HG02943 (cell line): ENCODE measurements around the gene ILDR2.

Source experiments
- ATAC-seq: cut with Tn5 transposase; IDR thresholded peaks from one replicate; pipeline ENCODE4 v1.9.1; 2021; ENCODE audit warnings: mild to moderate bottlenecking, low read depth, moderate library complexity; ENCODE audit not compliant: unreplicated experiment

Gene ILDR2, protein sequence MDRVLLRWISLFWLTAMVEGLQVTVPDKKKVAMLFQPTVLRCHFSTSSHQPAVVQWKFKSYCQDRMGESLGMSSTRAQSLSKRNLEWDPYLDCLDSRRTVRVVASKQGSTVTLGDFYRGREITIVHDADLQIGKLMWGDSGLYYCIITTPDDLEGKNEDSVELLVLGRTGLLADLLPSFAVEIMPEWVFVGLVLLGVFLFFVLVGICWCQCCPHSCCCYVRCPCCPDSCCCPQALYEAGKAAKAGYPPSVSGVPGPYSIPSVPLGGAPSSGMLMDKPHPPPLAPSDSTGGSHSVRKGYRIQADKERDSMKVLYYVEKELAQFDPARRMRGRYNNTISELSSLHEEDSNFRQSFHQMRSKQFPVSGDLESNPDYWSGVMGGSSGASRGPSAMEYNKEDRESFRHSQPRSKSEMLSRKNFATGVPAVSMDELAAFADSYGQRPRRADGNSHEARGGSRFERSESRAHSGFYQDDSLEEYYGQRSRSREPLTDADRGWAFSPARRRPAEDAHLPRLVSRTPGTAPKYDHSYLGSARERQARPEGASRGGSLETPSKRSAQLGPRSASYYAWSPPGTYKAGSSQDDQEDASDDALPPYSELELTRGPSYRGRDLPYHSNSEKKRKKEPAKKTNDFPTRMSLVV

DNA sequence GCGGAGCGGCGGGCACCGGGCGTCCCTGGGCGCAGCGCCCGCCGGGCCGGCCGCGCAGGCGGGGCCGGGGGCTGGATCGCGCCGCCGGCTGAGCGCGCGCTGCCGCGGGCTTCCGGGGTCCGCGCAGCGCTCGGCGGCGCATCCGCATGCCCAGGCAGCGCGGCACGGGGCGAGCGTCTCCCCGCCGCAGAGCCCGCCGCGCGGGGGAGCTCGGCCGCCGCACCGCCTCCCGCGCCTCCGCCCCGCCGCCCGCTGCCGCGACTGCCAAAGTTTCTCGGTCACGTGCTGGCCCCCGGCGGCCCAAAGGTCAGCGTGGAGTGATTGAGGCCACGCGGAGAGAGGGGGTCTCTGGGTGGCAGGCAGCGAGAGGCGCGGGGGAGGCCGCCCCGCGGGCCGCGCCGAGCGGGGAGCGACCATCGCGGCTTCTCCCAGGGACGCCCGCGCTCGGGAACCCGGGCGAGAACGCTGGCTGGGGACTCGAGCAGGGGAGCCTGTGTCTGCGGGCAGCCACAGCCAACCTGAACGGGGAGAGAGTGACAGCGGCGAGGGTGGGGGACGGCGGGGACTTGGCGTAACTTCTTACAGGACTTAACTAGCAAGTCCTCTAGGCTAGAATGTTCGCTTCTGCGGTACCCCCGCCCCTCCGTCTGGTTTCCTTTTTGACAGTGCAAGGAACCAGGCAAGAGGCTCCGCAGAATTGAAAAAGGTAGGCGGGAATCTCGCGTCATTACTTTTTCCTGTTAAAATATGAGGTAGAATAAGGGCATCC is at the start of gene ILDR2:
TSS of gene ILDR2 (minus strand) at position 180 of the 769 bp plus-strand sequence. CDS start 272 bp downstream, outside the sequence.
- peak; percentile 56 for ATAC-seq

DNA sequence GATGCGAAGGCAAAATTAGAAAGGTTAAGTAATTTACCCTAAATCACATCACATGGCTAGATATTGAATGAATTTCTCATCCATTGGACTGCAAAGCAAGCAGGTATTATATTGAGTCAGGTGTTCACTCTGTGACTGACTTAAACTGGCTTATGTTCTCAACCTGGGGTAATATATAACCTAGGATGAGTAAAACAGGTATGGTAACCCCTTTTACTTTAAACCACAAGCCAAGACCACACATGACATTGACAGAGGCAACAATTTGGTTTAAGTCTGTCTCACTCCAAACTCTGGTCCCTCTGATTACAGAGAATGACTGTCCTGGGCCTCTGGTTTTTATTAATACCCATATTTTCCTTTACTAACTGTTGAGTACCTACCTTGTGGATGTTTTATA is 47.0 kb upstream of the ILDR2 start:
- peak; percentile 67 for ATAC-seq

DNA sequence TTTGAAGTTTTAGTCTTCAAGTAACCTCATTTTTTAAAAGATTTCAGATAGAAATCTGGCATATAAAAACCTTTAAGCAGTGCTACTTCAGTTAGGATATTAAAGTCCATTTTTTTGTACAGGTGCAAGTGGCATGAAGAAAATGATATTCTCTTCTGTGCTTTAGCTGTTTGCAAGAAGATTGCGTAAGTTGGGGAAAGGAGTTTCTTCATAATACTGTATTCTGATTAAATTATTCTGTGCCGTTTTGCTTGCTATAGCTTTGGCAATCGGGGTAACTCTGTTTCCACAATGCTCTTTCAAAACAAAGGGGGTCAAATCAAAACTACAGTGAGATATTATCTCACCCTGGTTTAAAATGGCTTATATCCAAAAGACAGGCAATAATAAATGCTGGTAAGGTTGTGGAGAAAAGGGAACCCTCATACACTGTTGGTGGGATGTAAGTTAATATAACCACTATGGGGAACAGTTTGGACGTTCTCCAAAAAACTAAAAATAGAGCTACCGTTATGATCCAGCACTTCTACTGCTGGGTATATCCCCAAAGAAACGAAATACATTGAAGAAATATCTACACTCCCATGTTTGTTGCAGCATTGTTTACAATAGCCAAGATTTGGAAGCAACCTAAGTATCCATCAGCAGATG is 40.9 kb upstream of the ILDR2 start:
- no peak for ATAC-seq

DNA sequence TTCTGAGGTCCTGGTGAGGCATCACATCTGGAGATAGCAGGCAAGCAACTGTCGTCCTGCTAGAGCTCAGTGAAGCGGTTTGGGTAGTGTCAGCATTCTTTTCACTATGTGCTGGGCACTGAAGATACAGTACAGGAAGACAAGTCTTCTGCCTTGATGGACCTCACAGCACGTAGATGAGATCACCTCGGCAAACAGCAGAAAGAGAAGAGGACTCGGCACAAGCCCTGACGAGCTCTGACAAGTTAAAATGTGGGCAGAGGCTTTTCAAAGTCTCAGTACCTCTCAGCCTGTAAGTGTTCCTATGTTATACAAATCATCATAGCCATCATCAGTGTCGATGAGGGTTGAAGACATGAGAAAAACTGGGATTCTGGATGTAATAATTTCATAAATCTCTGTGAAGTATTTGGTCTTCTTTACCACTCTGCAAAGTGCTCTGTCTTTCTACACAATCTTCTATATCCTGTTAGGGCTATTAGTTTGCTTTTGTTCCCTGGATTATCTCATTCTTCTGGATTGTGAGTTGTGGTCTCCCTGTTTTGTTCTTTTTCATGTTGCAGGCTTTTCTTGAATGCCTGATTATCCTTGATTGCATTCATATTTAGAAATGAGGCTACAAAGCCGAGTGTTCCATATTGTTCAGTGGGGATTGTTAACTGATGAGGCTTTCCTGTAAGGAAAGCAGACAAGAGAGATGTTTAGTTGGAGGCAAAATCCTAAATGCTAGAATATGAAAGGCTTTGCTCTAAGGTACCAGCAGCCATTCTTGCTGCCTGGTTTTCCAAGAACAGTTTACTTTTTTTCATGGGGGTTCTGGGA is 38.0 kb upstream of the ILDR2 start:
- ATAC-seq: no peak

DNA sequence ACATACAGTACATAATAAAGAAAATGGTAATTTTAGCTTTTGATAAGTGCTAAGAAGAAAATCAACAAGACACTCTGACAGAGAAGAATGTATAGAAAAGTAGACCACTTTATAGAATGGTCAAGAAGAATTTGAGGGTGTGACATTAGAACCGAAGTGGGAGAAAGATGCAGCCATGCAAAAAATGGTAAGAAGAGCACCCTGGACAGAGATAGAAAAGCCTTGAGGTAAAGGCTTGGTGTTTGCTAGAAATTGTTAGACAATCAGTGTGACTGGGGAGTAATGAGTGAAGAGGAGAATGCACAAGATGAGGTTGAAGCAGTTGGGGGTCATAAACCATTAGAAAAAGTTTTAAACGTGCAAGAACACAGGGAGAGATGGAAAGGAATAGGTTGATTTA is 37.2 kb upstream of the ILDR2 start:
- no peak for ATAC-seq

DNA sequence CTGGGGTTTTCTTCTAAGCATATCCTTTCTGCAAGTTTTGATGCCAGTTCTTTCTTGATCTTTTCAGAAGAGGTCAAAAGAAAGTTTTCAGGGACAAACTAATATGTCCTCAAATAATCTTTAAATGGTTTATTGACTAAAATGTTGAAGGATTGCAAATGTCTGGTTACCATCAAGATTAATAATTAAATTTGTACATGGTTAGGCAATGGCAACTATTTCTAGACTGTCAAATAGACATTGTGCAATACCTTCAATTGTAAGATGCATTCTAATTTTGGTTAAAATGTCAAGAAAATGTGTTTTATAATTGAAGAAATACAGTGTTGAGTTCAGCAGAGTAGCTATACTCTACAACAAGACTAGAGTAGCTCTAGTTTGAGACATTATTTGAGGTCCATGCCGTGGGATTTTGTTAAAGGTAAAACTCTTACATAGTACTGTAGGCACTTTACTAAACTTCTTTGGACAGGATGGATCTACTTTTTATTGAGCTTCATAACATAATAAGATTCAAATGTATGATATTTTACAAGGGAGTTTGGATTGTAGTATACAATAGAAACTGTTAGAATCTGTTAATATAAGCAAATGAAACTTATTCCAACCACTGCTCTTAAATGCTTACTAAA is 36.3 kb upstream of the ILDR2 start:
- no peak for ATAC-seq

DNA sequence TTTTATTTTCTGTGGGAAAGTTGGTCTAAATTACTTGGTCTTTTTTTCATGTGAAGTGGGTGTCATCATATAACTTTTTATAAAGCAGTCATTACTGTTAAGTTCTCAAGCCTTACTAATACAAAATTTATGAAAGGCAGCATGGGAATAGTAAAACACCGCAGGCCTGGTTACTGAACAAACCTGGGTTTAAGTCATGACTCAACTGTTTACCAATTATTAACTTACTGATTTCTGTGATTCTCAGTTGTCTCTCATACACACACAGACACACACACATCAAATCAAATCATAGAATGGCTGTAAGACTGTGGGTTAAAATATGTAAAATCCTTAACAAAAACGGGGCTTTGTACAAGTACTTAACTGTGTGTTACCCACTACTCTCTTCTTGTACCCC is 28.4 kb upstream of the ILDR2 start:
- no peak for ATAC-seq

DNA sequence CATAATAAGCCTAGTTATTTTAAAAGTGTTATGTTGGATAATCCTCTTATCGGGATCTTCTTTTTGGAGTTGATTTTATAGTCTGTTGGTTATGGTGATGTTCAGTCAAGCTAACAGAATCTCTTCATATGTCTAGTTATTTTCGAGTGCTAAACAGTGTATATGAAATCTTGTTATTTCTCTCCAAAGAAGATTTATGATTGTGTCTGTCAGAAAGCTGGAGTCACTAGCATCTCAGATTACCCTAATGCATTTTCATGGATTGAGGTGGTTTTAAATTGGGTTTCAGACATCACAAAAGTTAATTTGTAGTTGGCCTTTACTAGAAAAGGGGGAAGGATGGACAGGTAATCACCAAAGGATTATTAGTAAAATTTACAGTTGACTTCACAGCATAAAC is 27.0 kb upstream of the ILDR2 start:
- no peak for ATAC-seq

DNA sequence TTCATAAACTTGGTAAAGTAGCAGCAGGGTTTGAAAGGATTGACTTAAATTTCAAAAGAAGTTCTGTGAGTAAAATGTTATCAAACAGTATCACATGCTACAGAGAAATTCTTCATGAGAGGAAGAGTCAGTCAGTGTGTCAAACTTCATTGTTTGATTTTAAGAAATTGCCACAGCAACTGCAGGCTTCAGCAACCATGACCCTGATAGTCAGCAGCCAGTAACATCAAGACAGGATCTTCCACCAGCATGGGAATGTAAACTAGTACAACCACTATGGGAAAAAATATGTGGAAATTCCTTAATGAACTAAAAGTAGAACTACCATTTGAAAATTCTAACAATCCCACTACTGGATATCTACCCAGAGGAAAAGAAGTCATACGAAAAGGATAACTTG is 25.2 kb upstream of the ILDR2 start:
- no peak for ATAC-seq

DNA sequence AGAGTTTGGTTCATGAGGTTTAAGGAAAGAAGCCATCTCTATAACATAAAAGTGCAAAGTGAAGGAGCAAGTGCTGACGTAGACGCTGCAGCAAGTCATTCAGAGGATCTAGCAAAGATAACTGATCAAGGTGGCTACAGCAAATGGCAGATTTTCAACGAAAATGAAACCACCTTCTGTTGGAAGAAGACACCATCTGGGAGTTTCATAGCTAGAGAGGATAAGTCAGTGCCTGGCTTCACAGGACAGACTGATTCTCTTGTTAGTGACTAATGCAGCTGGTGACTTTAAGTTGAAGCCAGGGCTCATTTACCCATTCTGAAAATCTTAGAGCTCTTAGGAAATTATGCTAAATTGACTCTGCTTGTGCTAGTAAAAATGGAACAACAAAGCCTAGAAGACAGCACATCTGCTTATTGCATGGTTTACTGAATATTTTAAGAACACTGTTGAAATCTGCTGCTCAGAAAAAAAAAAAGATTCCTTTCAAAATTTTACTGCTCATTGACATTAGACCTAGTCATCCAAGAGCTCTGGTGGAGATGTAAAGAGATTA is 24.2 kb upstream of the ILDR2 start:
- peak; percentile 66 for ATAC-seq

DNA sequence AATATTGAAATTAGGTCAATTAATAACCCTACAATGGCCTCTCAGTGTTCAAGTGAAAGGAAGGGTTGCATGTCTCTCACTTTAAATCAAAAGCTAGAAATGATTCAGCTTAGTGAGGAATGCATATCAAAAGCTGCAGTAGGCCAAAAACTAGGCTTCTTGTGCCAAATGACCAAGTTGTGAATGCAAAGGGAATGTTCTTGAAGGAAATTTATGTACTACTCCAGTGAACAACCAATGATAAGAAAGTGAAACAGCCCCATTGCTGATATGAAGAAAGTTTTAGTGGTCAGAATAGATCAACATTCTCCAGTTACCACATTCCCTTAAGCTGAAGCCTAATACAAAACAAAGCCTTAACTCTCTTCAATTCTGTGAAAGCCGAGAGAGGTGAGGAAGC is 23.7 kb upstream of the ILDR2 start:
- peak; percentile 26 for ATAC-seq

DNA sequence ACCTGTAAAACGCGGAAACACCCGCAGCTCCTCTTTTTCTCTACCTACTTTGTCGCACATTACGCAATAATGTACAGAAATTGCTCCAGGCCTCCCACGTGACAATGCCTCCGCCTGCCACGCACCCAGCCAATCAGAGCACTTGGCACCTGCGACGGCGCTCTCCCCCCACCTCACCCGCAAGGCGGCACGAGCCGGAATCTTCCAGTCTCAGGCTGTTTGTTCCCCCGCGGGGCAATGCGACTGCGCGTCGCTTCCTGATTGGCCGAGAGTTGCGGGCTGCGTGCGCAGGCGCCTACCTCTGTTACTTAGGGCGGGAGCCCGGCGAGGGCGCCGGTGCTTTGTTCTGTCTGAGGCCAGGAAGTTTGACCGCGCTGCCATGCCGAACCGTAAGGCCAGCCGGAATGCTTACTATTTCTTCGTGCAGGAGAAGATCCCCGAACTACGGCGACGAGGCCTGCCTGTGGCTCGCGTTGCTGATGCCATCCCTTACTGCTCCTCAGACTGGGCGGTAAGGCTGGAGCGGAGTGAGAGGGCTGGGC is 13.7 kb upstream of the ILDR2 start, which contains the start of gene MAEL:
TSS of gene MAEL (plus strand) at position 307 of the 542 bp plus-strand sequence. CDS start at position 380, 73 bp downstream.
- ATAC-seq: no peak

DNA sequence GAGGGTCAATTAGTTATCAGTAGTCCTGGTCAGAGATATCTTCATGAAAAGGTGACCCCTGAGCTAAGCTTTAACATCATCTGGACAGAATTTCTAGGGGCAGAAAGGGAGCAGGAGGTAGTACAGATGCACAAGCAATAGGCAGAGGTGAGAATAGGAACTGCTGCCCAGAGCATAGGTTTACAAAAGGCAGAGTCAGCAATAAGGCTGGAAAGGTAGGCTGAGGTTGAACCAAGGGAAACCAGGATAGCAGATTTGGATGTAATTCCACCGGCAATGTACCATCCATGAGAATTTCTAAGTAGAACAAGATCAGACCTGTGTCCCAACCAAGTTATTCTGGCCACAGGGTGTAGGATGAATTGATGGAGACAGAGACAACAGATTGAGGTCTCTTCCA is 6.2 kb upstream of the ILDR2 start:
- no peak for ATAC-seq

DNA sequence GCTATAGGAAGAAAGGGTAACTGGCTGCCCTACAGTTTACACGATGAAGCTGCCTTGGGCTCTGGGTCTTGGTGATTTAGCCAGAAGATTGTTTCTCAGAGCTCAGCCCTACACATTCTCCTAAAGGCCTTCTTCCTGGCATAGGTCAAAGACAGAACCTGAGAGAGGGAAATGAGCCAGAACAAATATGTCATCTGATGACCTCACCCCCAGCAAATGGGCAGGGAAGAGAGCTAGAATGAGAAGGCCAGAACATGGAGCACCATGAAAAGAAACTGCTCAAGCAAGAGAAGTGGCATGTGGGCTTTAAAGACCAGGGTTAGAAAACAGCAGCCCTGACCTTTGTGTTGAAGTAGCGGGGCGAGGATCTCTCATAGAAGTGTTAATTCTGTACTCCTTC is 5.5 kb upstream of the ILDR2 start:
- no peak for ATAC-seq

DNA sequence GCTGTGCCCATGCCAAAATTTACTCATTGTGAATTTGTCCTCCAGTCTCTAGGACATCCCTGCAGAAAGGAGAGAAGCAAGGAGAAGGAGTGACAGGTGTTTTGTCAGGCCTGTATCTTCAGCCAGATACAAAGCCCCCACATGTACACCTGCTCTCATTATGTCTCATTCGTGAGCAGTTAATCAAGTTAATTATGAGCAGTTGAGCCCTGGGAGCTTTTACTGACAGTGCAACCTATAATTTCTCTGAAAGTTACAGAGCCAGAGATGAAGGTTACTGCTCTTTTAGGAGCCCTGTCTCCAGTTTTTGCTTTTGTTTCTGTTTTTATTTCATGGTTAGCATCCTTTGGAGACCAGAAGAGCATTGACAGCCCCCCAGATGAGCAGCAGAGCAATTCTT is 5.0 kb upstream of the ILDR2 start:
- ATAC-seq: no peak

DNA sequence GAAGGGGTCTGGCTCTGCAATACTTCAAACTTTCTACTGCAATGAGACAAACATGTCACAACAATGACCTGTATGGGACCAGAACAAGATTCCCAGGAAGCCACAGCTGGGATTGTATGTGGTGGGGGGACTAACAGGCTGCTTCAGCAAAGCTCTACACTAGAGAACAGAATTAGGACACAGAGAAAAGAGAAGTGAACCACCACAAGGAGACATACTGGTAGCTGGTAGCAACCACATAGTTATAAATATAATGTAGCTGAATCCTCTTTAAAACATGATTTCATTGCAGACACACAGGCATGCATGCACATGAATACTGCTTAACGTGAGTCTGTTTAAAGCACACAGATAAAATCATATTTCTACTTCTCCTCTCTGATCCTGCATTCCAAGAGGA is 3.5 kb upstream of the ILDR2 start:
- no peak for ATAC-seq

DNA sequence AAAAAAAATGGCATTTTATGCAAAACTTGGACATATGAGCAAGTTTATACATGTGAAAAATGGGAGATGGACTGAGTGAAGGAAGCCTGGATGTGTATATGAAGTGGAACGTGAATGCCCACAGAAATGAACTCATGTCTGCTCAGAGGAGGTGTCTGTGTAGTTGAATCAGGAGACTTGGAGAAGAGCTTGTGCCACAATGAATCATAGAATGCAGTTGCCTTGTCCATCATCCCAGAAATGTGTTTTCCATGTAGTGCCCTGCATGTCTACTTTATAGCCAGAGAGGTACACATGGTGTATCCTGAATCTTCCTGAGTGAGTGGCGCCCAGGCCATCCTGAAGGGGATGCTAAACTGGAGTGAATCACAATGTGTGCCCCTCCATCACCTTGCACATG is 2.6 kb upstream of the ILDR2 start:
- no peak for ATAC-seq

DNA sequence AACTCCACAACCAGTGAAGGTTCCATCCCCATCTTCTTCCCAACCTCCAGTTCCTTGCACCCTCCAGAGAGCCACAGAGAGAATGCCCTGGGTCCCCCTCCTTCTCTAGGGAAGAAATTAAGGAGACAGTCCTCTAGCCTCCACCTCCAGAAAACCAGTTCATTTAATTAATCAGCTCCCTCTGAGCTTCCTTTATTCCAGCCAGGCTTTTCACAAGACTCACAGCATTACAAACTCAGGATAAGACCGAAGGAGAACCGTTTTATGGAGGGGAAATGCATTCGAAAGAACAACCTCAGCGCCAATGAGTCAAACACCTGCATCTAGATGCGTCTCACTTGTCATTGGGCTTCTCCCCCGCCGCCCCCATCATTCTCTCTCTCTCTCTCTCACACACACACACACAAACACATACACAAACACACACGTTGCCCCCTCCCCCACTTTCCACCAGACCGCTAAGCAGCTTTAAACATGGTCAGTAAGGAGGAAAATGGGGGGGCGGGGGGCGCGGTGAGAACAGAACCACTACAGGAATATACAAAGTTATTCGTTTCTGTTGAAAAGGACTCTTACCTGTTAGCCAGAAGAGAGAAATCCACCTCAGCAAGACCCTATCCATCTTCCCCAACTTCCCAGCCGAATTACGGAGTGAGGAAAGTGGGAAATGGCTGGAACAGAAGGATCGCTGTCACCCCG is 544 bp downstream of the ILDR2 start:
- ATAC-seq: no peak
